ENCODE data around the gene IER3IP1.

- TF ChIP-seq POLR2A (IDR thresholded peaks at IDR 0.05) = no peak
- TF ChIP-seq CTCF (IDR thresholded peaks at IDR 0.05) = no peak
Observed at GRCh38 chr18:47143899-47144485, 32.2 kb downstream of the IER3IP1 start.
